Amygdala (tissue), 56 donors: Measurements from ENCODE around the gene CAND1.
"Not testable (repeated sequence)": the region's sequence is repeated elsewhere in the genome, so short reads cannot be mapped to it uniquely, and the experiment has no call there.

Experiments used
- DNase-seq, 56 donors: peaks; one replicate each; lab custom pipeline; 2025; lab: John Stamatoyannopoulos, UW

CAND1 gene

GRCh38 chr12:67333649-67334048 lies 64.5 kb downstream of the CAND1 start:
- no peak for DNase-seq

GRCh38 chr12:67338426-67338825 lies 69.3 kb downstream of the CAND1 start:
- no peak for DNase-seq

- no peak for DNase-seq
These were observed 70.4 kb downstream of the CAND1 start for GRCh38 chr12:67339530-67339929.

GRCh38 chr12:67341086-67341485 lies 71.9 kb downstream of the CAND1 start:
- DNase-seq, result not testable (repeated sequence)

GRCh38 chr12:67344979-67345710 lies 76.0 kb downstream of the CAND1 start:
- DNase-seq, result no peak

GRCh38 chr12:67348683-67349082 lies 79.5 kb downstream of the CAND1 start:
- DNase-seq, result no peak

- no peak for DNase-seq
These were observed 83.5 kb downstream of the CAND1 start for GRCh38 chr12:67352682-67353081.

- no peak for DNase-seq
These were observed 85.2 kb downstream of the CAND1 start for GRCh38 chr12:67354322-67354721.

GRCh38 chr12:67354966-67355365 lies 85.8 kb downstream of the CAND1 start:
- DNase-seq, result no peak

- peak in 6 of 56 donors; percentile 1 to 39 (median 4) for DNase-seq
These were observed 86.5 kb downstream of the CAND1 start for GRCh38 chr12:67355428-67356379.

GRCh38 chr12:67356380-67356774 lies 87.2 kb downstream of the CAND1 start:
- no peak for DNase-seq

GRCh38 chr12:67357376-67358125 lies 88.4 kb downstream of the CAND1 start:
- DNase-seq, result no peak

GRCh38 chr12:67358781-67359338 lies 89.7 kb downstream of the CAND1 start:
- DNase-seq, result no peak

GRCh38 chr12:67362526-67362925 lies 93.4 kb downstream of the CAND1 start:
- DNase-seq, result no peak

GRCh38 chr12:67364228-67364627 lies 95.1 kb downstream of the CAND1 start:
- no peak for DNase-seq

GRCh38 chr12:67365131-67365530 lies 96.0 kb downstream of the CAND1 start:
- DNase-seq, result no peak

GRCh38 chr12:67367843-67368242 lies 98.7 kb downstream of the CAND1 start:
- no peak for DNase-seq
